SJSA1 (cell line): ENCODE results near the gene SORCS3. TPM values are rescaled to one million over a fixed set of nuclear protein-coding genes. Genes with fewer than 3 reads are reported as not detected.

Experiments used
- DNase-seq, 2 experiments: peaks; one replicate each; pipeline ENCODE4 v3.0.0-alpha.2; 2015 to 2020; ENCODE audit warnings: low spot score in 2 of 2, low read depth in 1 of 2
- H3K27ac ChIP-seq: fragments of 250-450 bp; sonication (Bioruptor Pico); 2 replicates; pipeline ENCODE4 v1.5.1; 2020; ENCODE audit warnings: mild to moderate bottlenecking, moderate library complexity
- H3K27me3 ChIP-seq: fragments of 250-450 bp; sonication (Bioruptor Pico); replicated peaks from 2 replicates; pipeline ENCODE4 v1.5.1; 2020; ENCODE audit warnings: mild to moderate bottlenecking, moderate library complexity
- H3K36me3 ChIP-seq: fragments of 250-450 bp; sonication (Bioruptor Pico); 2 replicates; pipeline ENCODE4 v1.5.1; 2020; ENCODE audit warnings: mild to moderate bottlenecking
- H3K4me1 ChIP-seq: fragments of 250-450 bp; sonication (Bioruptor Pico); replicated peaks from 2 replicates; pipeline ENCODE4 v1.6.1; 2021; ENCODE audit warnings: mild to moderate bottlenecking
- H3K4me3 ChIP-seq: fragments of 250-450 bp; sonication (Bioruptor Pico); 2 replicates; pipeline ENCODE4 v1.5.1; 2020; ENCODE audit warnings: mild to moderate bottlenecking
- H3K9me3 ChIP-seq: fragments of 250-450 bp; sonication (Bioruptor Pico); replicated peaks from 2 replicates; pipeline ENCODE4 v1.5.1; 2020; ENCODE audit warnings: mild to moderate bottlenecking
- total RNA-seq: library from RNA; depleted of rRNA; stranded (reverse); fragments of >200 nt; shearing (Covaris generic); gene quantifications from 2 replicates; pipeline ENCODE4 v1.2.3, GENCODE V29; 2014

SORCS3 gene
- total RNA-seq, 1 experiment from 2014 or later, result not detected

GRCh38 chr10:104966563-104967297 is 325.6 kb downstream of the SORCS3 start:
- Histone ChIP-seq H3K4me1 (no peaks in the 10 kb centered on the region), H3K27ac (no peak overlapping the region), H3K27me3 (no peaks in the 10 kb centered on the region), H3K36me3 (no peaks in the 10 kb centered on the region), H3K4me3 (no peak overlapping the region), H3K9me3 (peaks cover 5% of the 10 kb centered on the region)
- DNase-seq, result no peak

DNA sequence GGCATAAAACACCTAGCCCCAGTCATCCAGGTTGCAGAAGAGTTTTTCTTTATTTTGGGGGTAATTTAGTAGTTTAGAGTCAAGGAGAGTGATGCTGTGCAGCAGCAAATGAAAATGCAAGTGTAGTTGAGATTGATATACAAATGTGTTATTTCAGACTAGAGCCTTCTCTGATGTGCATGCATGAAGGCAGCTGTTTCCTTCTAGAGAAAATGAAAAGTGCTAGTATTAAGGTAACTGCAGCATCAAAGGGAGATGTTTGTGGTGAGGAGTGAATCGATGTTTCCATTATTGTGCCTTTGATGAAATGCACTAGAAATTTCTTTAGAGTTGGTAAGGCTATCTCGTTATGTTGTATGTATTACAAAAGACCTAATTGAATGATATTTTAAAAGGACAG is 339.3 kb downstream of the SORCS3 start:
- DNase-seq, result no peak
- Histone ChIP-seq H3K4me1 (no peaks in the 10 kb centered on the region), H3K9me3 (peaks cover 6% of the 10 kb centered on the region; the same call in 1 of the 2 replicates), H3K27me3 (no peaks in the 10 kb centered on the region), H3K36me3 (no peaks in the 10 kb centered on the region), H3K4me3 (no peak overlapping the region), H3K27ac (no peak overlapping the region)

DNA sequence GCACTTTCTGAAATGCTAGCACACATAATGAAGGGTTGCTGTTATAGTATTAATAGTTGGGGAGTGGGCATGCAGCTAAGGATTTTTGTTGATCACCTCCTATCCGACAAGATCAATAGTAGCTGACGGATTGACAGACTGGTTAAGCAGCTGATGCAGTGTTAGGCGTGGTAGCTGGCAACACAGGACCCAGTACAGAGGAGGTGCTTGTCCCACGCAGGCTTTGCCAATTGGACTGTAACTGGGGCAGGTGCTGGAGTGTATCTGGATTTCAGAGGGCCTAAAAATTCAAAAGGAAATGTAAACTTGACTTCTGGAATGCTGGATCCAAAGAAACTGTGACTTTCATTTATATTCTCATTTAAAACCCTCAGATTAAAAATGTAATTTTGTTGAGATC is 340.9 kb downstream of the SORCS3 start:
- Histone ChIP-seq H3K4me3 (no peak overlapping the region), H3K27me3 (no peaks in the 10 kb centered on the region), H3K27ac (no peak overlapping the region), H3K4me1 (no peaks in the 10 kb centered on the region), H3K9me3 (peaks cover 12% of the 10 kb centered on the region; the same call in 1 of the 2 replicates), H3K36me3 (no peaks in the 10 kb centered on the region)
- no peak for DNase-seq

DNA sequence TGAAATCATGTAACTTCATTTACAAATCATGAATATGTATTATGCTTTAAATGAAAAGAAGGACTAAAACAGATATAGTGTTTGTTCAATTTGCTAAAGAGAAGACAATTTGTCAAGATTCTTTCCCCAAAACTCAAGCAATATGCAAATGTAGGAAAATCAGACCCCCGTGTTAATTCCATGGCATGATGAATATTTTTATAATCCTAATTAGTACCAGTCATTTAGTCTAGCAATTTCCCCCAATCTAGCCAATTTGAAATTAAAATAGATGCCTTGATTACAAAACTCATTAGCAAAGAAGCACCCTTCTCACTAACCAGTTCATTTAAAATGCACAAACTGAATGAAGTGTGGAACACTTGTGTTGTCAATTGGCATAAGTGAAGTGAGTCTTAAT is 347.6 kb downstream of the SORCS3 start:
- H3K27me3 ChIP-seq, result no peaks in the 10 kb centered on the region
- no peaks in the 10 kb centered on the region for H3K4me1 ChIP-seq
- no peak for DNase-seq
- peaks cover 15% of the 10 kb centered on the region; the same call in 1 of the 2 replicates for H3K9me3 ChIP-seq
- H3K27ac ChIP-seq, result no peak overlapping the region
- H3K36me3 ChIP-seq, result no peaks in the 10 kb centered on the region
- H3K4me3 ChIP-seq, result no peak overlapping the region

DNA sequence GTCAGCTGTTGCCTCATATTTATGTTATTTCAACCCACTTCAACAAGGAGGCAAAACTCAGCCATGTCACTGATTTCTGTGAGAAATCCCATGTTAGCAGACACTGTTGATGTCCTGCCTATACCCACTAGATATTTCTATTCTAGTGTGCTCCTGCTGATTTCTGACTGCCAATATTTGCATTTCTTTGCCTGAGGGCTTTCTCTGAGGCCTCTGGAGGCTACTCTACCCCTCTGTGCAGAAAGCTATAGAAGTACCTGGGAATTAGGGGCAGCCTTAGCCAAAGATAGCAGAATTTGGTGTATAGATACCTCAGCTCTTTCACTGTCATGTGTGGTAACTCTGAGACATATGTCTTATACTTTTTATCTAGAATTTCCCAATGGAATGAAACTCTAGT is 348.8 kb downstream of the SORCS3 start:
- Histone ChIP-seq H3K9me3 (peaks cover 15% of the 10 kb centered on the region; the same call in 1 of the 2 replicates), H3K27ac (no peak overlapping the region), H3K4me1 (no peaks in the 10 kb centered on the region), H3K36me3 (no peaks in the 10 kb centered on the region), H3K4me3 (no peak overlapping the region), H3K27me3 (no peaks in the 10 kb centered on the region)
- no peak for DNase-seq

DNA sequence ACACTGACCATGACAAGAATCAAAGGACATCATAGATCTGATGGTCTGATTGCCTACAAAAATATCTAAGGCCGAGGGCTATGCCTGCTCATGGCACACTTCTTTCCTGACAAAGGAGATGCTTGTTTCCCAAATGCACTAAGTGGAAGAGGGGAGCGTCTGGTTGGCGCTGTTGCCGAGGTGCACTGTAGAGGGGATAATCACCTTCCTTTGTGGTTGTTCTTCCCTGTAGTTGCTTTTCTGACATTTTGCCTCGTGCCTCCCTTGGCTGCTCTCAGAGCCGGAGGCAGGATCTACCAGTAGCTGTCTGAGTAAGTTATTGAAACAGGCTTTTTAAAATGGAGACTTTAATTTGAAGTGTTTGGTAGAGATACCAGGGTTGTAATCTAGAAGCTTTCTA is 352.0 kb downstream of the SORCS3 start:
- no peak overlapping the region for H3K27ac ChIP-seq
- DNase-seq, result no peak
- no peaks in the 10 kb centered on the region for H3K36me3 ChIP-seq
- no peaks in the 10 kb centered on the region for H3K4me1 ChIP-seq
- H3K9me3 ChIP-seq, result 0 out of 2 replicates have a peak, but pooled peaks cover 6% of the 10 kb centered on the region
- no peaks in the 10 kb centered on the region for H3K27me3 ChIP-seq
- H3K4me3 ChIP-seq, result no peak overlapping the region

DNA sequence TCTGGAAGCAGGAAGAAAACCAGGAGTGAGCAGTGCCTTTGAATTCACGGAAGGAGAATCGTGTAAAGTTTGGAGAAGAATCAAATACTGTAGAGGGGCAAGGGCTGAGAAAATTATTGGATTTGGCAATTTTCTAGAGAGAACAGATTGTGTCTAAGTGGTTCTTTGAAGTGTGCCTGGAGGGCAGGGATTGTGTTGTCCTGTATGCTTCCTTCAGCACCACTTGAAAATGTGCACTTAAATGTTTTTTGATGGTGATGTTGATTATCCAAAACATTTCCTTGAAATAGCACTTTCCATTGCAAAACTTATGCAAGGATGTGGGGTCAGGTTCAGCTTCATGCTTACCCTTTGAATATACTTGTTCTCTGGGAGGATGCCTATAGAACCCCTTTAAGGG is 360.2 kb downstream of the SORCS3 start:
- DNase-seq, result no peak
- Histone ChIP-seq H3K9me3 (no peaks in the 10 kb centered on the region; the same call in 1 of the 2 replicates), H3K27ac (no peak overlapping the region), H3K27me3 (no peaks in the 10 kb centered on the region), H3K36me3 (no peaks in the 10 kb centered on the region), H3K4me1 (no peaks in the 10 kb centered on the region), H3K4me3 (no peak overlapping the region)

- Histone ChIP-seq H3K4me1 (no peaks in the 10 kb centered on the region), H3K27me3 (no peaks in the 10 kb centered on the region), H3K4me3 (no peak overlapping the region), H3K27ac (no peak overlapping the region), H3K36me3 (no peaks in the 10 kb centered on the region), H3K9me3 (no peaks in the 10 kb centered on the region; the same call in 1 of the 2 replicates)
- DNase-seq, result no peak
Observed at GRCh38 chr10:105010411-105011121, 369.5 kb downstream of the SORCS3 start.

- Histone ChIP-seq H3K4me1 (no peaks in the 10 kb centered on the region), H3K9me3 (peaks cover 6% of the 10 kb centered on the region), H3K27me3 (no peaks in the 10 kb centered on the region), H3K36me3 (no peaks in the 10 kb centered on the region), H3K27ac (no peak overlapping the region), H3K4me3 (no peak overlapping the region)
- DNase-seq, result no peak
Observed at GRCh38 chr10:105017116-105017515, 376.0 kb downstream of the SORCS3 start.

- Histone ChIP-seq H3K27me3 (no peaks in the 10 kb centered on the region), H3K9me3 (peaks cover 6% of the 10 kb centered on the region), H3K4me3 (no peak overlapping the region), H3K4me1 (no peaks in the 10 kb centered on the region), H3K27ac (no peak overlapping the region), H3K36me3 (no peaks in the 10 kb centered on the region)
- no peak for DNase-seq
Observed at GRCh38 chr10:105017691-105018090, 376.6 kb downstream of the SORCS3 start.

- Histone ChIP-seq H3K4me1 (no peaks in the 10 kb centered on the region), H3K27me3 (no peaks in the 10 kb centered on the region), H3K4me3 (no peak overlapping the region), H3K9me3 (peaks cover 11% of the 10 kb centered on the region), H3K36me3 (no peaks in the 10 kb centered on the region), H3K27ac (no peak overlapping the region)
- no peak for DNase-seq
Observed at GRCh38 chr10:105023211-105024111, 382.4 kb downstream of the SORCS3 start.

DNA sequence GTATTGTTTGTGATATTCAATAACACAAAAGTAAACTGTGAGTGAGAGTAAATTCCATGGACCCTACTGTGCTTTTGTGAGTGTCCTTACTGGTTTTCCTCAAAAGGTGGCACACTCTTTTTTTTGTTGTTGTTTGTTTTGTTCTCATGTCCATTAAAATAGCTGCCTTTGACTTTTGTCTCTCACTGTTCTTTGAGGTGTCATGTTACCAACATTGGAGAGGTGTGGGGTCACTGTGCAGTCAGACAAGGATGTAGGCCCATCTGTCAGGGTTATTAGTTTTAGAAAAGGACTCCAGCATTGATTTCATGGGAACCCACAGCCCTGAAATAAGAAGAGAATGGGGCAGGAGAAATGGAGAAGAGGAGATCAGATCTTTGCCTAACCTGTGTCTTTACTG is 383.1 kb downstream of the SORCS3 start:
- Histone ChIP-seq H3K27me3 (no peaks in the 10 kb centered on the region), H3K4me3 (no peak overlapping the region), H3K9me3 (peaks cover 11% of the 10 kb centered on the region), H3K4me1 (no peaks in the 10 kb centered on the region), H3K36me3 (no peaks in the 10 kb centered on the region), H3K27ac (no peak overlapping the region)
- no peak for DNase-seq

DNA sequence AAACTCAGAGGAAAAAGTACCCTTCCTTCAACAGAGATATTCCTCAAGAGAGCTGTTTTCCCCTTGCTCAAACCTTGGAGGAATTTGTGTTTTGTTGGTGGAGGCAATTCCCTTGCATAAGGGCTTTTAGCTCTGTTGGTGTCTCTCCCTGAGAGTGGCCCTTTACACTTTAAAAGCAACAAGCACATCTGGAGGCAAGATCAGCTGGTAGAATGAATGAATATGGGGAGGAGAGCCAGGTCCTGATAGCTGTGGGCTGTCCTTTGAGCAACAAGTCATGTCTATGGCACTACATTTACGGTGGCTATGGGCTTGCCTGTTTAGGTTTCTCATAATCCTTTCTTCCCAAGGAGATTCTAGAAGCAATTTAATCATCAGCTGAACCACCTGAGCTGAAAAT is 384.0 kb downstream of the SORCS3 start:
- no peak overlapping the region for H3K27ac ChIP-seq
- no peak overlapping the region for H3K4me3 ChIP-seq
- no peaks in the 10 kb centered on the region for H3K27me3 ChIP-seq
- no peaks in the 10 kb centered on the region for H3K4me1 ChIP-seq
- H3K36me3 ChIP-seq, result no peaks in the 10 kb centered on the region
- peaks cover 10% of the 10 kb centered on the region for H3K9me3 ChIP-seq
- no peak for DNase-seq
